Measurements from ENCODE around the gene TRIM51. TPM values are rescaled to one million over a fixed set of nuclear protein-coding genes. Genes with fewer than 3 reads are reported as not detected.
"Not testable (repeated sequence)": the region's sequence is repeated elsewhere in the genome, so short reads cannot be mapped to it uniquely, and the experiment has no call there.

TRIM51 gene
- total RNA-seq, 5 donors from 2014 or later (not counting 1 experiment from before 2014, with no cell fraction given) = not detected

DNA sequence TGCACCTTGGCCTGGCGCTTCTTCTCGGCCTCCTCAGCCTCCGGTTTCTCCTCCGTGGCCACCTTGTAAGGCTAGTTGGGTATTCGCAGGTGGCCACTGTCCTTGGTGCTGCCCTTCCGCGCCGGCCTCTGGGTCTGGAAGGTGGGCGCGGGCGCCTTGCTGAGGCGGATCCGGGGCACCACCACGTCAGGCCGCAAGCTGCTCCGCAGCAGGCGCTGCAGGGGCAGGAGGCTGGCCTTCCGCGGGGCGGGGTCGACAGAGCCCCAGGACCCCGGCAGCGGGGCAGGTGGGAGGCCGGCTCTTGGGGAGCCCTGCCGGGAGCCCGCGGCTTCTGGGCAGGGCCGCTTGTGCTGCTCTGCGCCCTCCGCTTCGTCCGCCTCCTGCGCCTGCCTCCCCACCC lies 10.4 kb upstream of the TRIM51 start:
- ATAC-seq (replicated peaks in 1 of 4); H3K27ac Mint-ChIP-seq: not testable (repeated sequence)
- 29% methylated on average over 32 of the region's 33 CpGs for WGBS (ENCODE audit: insufficient coverage)

DNA sequence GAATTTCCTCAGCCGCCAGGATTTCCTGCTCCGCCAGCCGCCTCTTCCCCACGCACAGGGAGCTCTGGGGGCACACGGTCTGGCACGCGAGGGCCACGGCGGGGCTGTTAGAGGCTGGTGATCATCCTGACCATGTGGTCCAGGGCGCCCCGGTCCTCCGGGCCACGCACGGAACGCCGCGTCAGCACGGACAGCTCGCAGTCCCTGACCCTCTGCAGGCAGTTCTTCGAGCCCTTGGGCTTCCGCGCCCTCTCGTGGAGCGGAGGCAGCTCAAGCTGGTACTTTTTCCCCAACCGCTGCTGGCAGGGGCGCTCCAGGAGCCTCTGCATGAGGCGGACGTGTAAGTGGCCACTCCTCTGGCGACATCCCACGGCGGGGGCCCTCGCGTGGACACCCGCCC lies 10.0 kb upstream of the TRIM51 start:
- POLR2A ChIA-PET, CTCF ChIA-PET: not testable (repeated sequence)

More for the DNA sequence above, 10.4 kb upstream of the TRIM51 start:
- H3K4me3 Mint-ChIP-seq; H3K9me3 ChIP-seq; H3K4me1 ChIP-seq (ENCODE audit: control insufficient read depth in 1 of 2, extremely low read depth in 1 of 2, insufficient read depth in 2 of 2, low read length in 2 of 2); H3K36me3 ChIP-seq (ENCODE audit: control insufficient read depth in 2 of 2, extremely low read depth in 1 of 2, insufficient read depth in 1 of 2, low read length in 1 of 2); H3K27me3 ChIP-seq (replicated peaks in 1 of 2; ENCODE audit: control insufficient read depth in 2 of 2, extremely low read depth in 1 of 2, insufficient read depth in 2 of 2, low read length in 1 of 2); CTCF ChIA-PET; H3K9me3 Mint-ChIP-seq; DNase-seq; H3K4me3 ChIP-seq (ENCODE audit: control insufficient read depth in 1 of 2, extremely low read depth in 1 of 2, low read length in 1 of 2); H3K27me3 Mint-ChIP-seq; H3K36me3 Mint-ChIP-seq; H3K4me1 Mint-ChIP-seq; POLR2A ChIA-PET; H3K27ac ChIP-seq (ENCODE audit: low read length): not testable (repeated sequence)

DNA sequence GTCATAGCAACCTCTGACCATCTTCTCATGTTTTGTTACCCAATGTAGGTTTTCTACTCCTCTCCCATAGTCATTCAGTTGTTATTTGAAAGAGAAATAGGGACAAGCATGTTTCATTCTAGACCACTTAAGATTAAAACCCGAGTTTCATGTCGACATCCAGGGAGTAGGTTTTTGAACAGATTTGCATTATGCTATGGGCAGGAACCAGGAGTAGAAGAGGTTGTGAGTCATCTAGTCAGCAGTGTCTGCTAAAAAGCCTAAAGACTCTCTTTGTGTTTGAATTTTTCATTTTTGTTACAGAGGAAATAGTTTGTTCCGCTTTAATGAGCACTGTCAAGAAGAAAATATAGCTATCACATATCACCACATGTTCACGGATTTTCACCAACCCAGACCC lies 1.9 kb downstream of the TRIM51 start:
- H3K27ac ChIP-seq (ENCODE audit: low read length); H3K27me3 Mint-ChIP-seq; H3K9me3 ChIP-seq; H3K27ac Mint-ChIP-seq; H3K4me3 Mint-ChIP-seq; H3K4me1 Mint-ChIP-seq; H3K36me3 ChIP-seq (ENCODE audit: control insufficient read depth in 2 of 2, extremely low read depth in 1 of 2, insufficient read depth in 1 of 2, low read length in 1 of 2); H3K36me3 Mint-ChIP-seq; CTCF ChIA-PET; H3K27me3 ChIP-seq (replicated peaks in 1 of 2; ENCODE audit: control insufficient read depth in 2 of 2, extremely low read depth in 1 of 2, insufficient read depth in 2 of 2, low read length in 1 of 2); H3K4me3 ChIP-seq (ENCODE audit: control insufficient read depth in 1 of 2, extremely low read depth in 1 of 2, low read length in 1 of 2); DNase-seq; H3K4me1 ChIP-seq (ENCODE audit: control insufficient read depth in 1 of 2, extremely low read depth in 1 of 2, insufficient read depth in 2 of 2, low read length in 2 of 2); POLR2A ChIA-PET; ATAC-seq (replicated peaks in 1 of 4): not testable (repeated sequence)
- WGBS (ENCODE audit: insufficient coverage) = 88% methylated on average over 2 of the region's 4 CpGs
- H3K9me3 Mint-ChIP-seq = peaks cover 3 to 15% (median 9%) of the 10 kb centered on the region in 3 donors

More for the DNA sequence above, 10.0 kb upstream of the TRIM51 start:
- H3K27ac Mint-ChIP-seq; H3K36me3 ChIP-seq (ENCODE audit: control insufficient read depth in 2 of 2, extremely low read depth in 1 of 2, insufficient read depth in 1 of 2, low read length in 1 of 2); H3K27me3 Mint-ChIP-seq; H3K4me3 ChIP-seq (ENCODE audit: control insufficient read depth in 1 of 2, extremely low read depth in 1 of 2, low read length in 1 of 2); H3K4me1 ChIP-seq (ENCODE audit: control insufficient read depth in 1 of 2, extremely low read depth in 1 of 2, insufficient read depth in 2 of 2, low read length in 2 of 2); H3K27ac ChIP-seq (ENCODE audit: low read length); H3K36me3 Mint-ChIP-seq; ATAC-seq (replicated peaks in 1 of 4); H3K27me3 ChIP-seq (replicated peaks in 1 of 2; ENCODE audit: control insufficient read depth in 2 of 2, extremely low read depth in 1 of 2, insufficient read depth in 2 of 2, low read length in 1 of 2); H3K9me3 ChIP-seq; H3K4me3 Mint-ChIP-seq; DNase-seq; H3K4me1 Mint-ChIP-seq; H3K9me3 Mint-ChIP-seq: not testable (repeated sequence)
- 39% methylated on average over 31 of the region's 34 CpGs for WGBS (ENCODE audit: insufficient coverage)

DNA sequence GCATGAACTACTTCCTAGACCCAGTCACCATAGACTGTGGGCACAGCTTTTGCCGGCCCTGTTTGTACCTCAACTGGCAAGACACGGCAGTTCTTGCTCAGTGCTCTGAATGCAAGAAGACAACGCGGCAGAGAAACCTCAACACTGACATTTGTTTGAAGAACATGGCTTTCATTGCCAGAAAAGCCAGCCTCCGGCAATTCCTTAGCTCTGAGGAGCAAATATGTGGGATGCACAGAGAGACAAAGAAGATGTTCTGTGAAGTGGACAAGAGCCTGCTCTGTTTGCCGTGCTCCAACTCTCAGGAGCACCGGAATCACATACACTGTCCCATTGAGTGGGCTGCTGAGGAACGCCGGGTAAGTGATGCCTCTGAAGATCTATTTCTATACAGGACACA lies 2.4 kb downstream of the TRIM51 start:
- DNase-seq; H3K9me3 ChIP-seq; H3K4me3 Mint-ChIP-seq; ATAC-seq (replicated peaks in 1 of 4); H3K27ac Mint-ChIP-seq; CTCF ChIA-PET; H3K27ac ChIP-seq (ENCODE audit: low read length); H3K27me3 Mint-ChIP-seq; H3K36me3 ChIP-seq (ENCODE audit: control insufficient read depth in 2 of 2, extremely low read depth in 1 of 2, insufficient read depth in 1 of 2, low read length in 1 of 2); H3K4me1 Mint-ChIP-seq; H3K27me3 ChIP-seq (replicated peaks in 1 of 2; ENCODE audit: control insufficient read depth in 2 of 2, extremely low read depth in 1 of 2, insufficient read depth in 2 of 2, low read length in 1 of 2); H3K4me1 ChIP-seq (ENCODE audit: control insufficient read depth in 1 of 2, extremely low read depth in 1 of 2, insufficient read depth in 2 of 2, low read length in 2 of 2); POLR2A ChIA-PET; H3K36me3 Mint-ChIP-seq; H3K4me3 ChIP-seq (ENCODE audit: control insufficient read depth in 1 of 2, extremely low read depth in 1 of 2, low read length in 1 of 2): not testable (repeated sequence)
- 87% methylated on average over 4 of the region's 9 CpGs for WGBS (ENCODE audit: insufficient coverage)
- peaks cover 3 to 15% (median 9%) of the 10 kb centered on the region in 3 donors for H3K9me3 Mint-ChIP-seq

DNA sequence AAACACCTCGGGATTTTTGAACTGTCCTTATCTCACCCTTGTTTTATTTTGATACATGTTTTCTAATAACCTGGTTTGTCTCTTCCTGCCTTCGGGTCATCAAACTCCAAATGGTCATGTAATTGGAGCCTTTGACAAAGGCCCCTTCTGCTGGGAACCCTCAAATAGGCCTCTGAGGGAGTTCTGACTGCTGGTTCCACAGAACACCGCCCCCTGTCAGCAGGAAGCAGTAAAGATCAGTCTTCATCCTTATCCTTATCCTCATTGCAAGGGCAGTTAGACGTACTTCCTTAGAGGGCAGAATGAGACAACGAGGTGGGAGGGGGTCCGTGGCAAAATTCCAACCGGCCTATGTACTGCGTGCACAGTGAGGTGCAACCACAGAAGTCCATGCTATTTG lies 12.1 kb downstream of the TRIM51 start:
- 64% methylated on average over 4 of the region's 8 CpGs for WGBS (ENCODE audit: insufficient coverage)
- Histone ChIP-seq H3K9me3 (no peaks in the 10 kb centered on the region), H3K27me3 (replicated peaks in 1 of 2; ENCODE audit: control insufficient read depth in 2 of 2, extremely low read depth in 1 of 2, insufficient read depth in 2 of 2, low read length in 1 of 2) (no peaks in the 10 kb centered on the region), H3K36me3 (ENCODE audit: control insufficient read depth in 2 of 2, extremely low read depth in 1 of 2, insufficient read depth in 1 of 2, low read length in 1 of 2) (no peaks in the 10 kb centered on the region), H3K4me3 (ENCODE audit: control insufficient read depth in 1 of 2, extremely low read depth in 1 of 2, low read length in 1 of 2) (no peak overlapping the region), H3K27ac (ENCODE audit: low read length) (no peak overlapping the region), H3K4me1 (ENCODE audit: control insufficient read depth in 1 of 2, extremely low read depth in 1 of 2, insufficient read depth in 2 of 2, low read length in 2 of 2) (no peaks in the 10 kb centered on the region)
- DNase-seq (no peak), ATAC-seq (replicated peaks in 1 of 4) (no peak)
- ChIA-PET POLR2A (no interaction called here), CTCF (no interaction called here)
- no peaks in the 10 kb centered on the region for H3K36me3 Mint-ChIP-seq
- H3K4me3 Mint-ChIP-seq = no peak overlapping the region
- H3K27ac Mint-ChIP-seq = no peak overlapping the region
- H3K4me1 Mint-ChIP-seq = no peaks in the 10 kb centered on the region
- peaks cover 0 to 27% (median 11%) of the 10 kb centered on the region in 3 donors for H3K9me3 Mint-ChIP-seq
- H3K27me3 Mint-ChIP-seq = no peaks in the 10 kb centered on the region

DNA sequence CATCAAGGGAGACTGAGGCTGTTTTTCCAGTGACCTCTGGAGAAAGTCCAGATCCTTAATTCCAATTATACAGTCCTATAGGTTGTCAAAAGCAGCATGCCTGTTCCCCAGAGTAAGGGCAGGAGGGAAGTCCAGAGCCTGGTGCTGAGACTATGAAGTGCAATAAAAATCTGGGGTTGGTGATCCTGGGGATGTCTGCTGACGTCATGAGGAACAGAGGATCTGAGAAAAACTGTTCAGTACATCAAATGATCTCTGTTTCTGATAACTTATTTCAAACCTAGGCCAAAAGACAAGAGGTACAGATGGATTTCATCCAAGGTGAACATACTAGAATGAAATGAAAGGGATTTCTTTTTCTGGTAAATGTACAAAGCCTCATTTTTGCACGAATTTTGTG lies 19.2 kb downstream of the TRIM51 start:
- Mint-ChIP-seq H3K4me1 (no peaks in the 10 kb centered on the region), H3K27me3 (no peaks in the 10 kb centered on the region), H3K9me3 (peaks cover 12 to 30% (median 19%) of the 10 kb centered on the region in 3 donors), H3K36me3 (no peaks in the 10 kb centered on the region), H3K27ac (no peak overlapping the region), H3K4me3 (no peak overlapping the region)
- CTCF ChIA-PET = no interaction called here
- Histone ChIP-seq H3K27ac (ENCODE audit: low read length) (no peak overlapping the region), H3K4me1 (ENCODE audit: control insufficient read depth in 1 of 2, extremely low read depth in 1 of 2, insufficient read depth in 2 of 2, low read length in 2 of 2) (no peaks in the 10 kb centered on the region), H3K9me3 (peaks cover 3% of the 10 kb centered on the region), H3K4me3 (ENCODE audit: control insufficient read depth in 1 of 2, extremely low read depth in 1 of 2, low read length in 1 of 2) (no peak overlapping the region), H3K36me3 (ENCODE audit: control insufficient read depth in 2 of 2, extremely low read depth in 1 of 2, insufficient read depth in 1 of 2, low read length in 1 of 2) (no peaks in the 10 kb centered on the region), H3K27me3 (replicated peaks in 1 of 2; ENCODE audit: control insufficient read depth in 2 of 2, extremely low read depth in 1 of 2, insufficient read depth in 2 of 2, low read length in 1 of 2) (no peaks in the 10 kb centered on the region)
- DNase-seq = no peak
- no CpG with 5 or more reads among the region's 2 CpGs for WGBS (ENCODE audit: insufficient coverage)
- no peak for ATAC-seq (replicated peaks in 1 of 4)
- POLR2A ChIA-PET = no interaction called here

DNA sequence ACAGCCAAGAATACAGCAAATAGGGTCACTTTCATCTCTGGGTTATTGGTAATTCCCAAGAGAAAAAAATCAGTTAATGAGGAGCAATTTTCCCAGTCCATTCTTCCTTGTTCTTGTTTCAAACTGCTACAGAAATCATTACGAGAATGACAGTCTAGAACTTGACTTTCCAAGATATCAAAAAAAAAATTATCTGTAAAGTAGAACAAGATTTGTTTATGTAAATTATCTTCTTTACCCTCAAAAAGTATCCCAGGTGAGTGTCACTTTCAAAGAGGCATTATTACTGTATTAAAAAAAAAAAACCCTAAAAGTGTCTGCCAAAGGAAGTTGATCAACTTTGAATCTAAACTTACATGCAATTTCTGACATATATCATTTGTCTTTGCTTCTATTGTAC lies 31.4 kb downstream of the TRIM51 start, which contains the start of gene OR5W2:
Gene OR5W2 (minus strand): TSS at position 101 of the 400 bp plus-strand sequence. CDS start 0 bp downstream, at position 101.
- no peak within 1 kb of the TSS for H3K4me3 ChIP-seq (ENCODE audit: control insufficient read depth in 1 of 2, extremely low read depth in 1 of 2, low read length in 1 of 2)
- no peaks in the 10 kb centered on the region for H3K27me3 ChIP-seq (replicated peaks in 1 of 2; ENCODE audit: control insufficient read depth in 2 of 2, extremely low read depth in 1 of 2, insufficient read depth in 2 of 2, low read length in 1 of 2)
- Mint-ChIP-seq H3K27ac (no peak within 1 kb of the TSS), H3K9me3 (peaks cover 16 to 27% (median 17%) of the 10 kb centered on the region in 3 donors), H3K4me3 (no peak within 1 kb of the TSS), H3K4me1 (no peaks in the 10 kb centered on the region), H3K27me3 (no peaks in the 10 kb centered on the region), H3K36me3 (no peaks in the 10 kb centered on the region)
- ChIA-PET CTCF (no interaction called here), POLR2A (no interaction called here)
- no peak within 1 kb of the TSS for H3K27ac ChIP-seq (ENCODE audit: low read length)
- H3K36me3 ChIP-seq (ENCODE audit: control insufficient read depth in 2 of 2, extremely low read depth in 1 of 2, insufficient read depth in 1 of 2, low read length in 1 of 2) = no peaks in the 10 kb centered on the region
- no peaks in the 10 kb centered on the region for H3K9me3 ChIP-seq
- WGBS (ENCODE audit: insufficient coverage) = no CpG with 5 or more reads among the region's 1 CpG
- no peaks in the 10 kb centered on the region for H3K4me1 ChIP-seq (ENCODE audit: control insufficient read depth in 1 of 2, extremely low read depth in 1 of 2, insufficient read depth in 2 of 2, low read length in 2 of 2)
- DNase-seq (no peak), ATAC-seq (replicated peaks in 1 of 4) (no peak)

Data from T-cell (primary cell).